ENCODE data around the gene EID3.

- TF ChIP-seq CTCF (IDR thresholded peaks at IDR 0.05; ENCODE audit: low read depth, low read length, missing input control) (no peak), MAX (IDR thresholded peaks at IDR 0.05) (no peak)
Measured at GRCh38 chr12:104342147-104342546, 38.6 kb downstream of the EID3 start.

Data from liver (tissue), 2 donors.